Loucy (cell line): ENCODE data around the gene CRYBA2.

Experiments
- H2AFZ ChIP-seq: fragments of 200-600 bp; sonication (generic); 2 replicates; pipeline ENCODE4 v1.6.0; 2016; ENCODE audit warnings: antibody characterized with exemption, mild to moderate bottlenecking, low read length, moderate library complexity
- H3F3A ChIP-seq: fragments of 200-600 bp; 2 replicates; pipeline ENCODE4 v1.6.0; 2016; ENCODE audit warnings: antibody characterized with exemption, low read depth, mild to moderate bottlenecking
- H3K27me3 ChIP-seq: fragments of 200-600 bp; sonication (generic); 2 replicates; pipeline ENCODE4 v1.6.1; 2014; ENCODE audit warnings: low read length, mild to moderate bottlenecking; ENCODE audit not compliant: insufficient read depth, poor library complexity, severe bottlenecking
- H3K36me3 ChIP-seq: fragments of 200-600 bp; sonication (generic); 2 replicates; pipeline ENCODE4 v1.6.1; 2016; ENCODE audit warnings: low read length; ENCODE audit not compliant: insufficient read depth
- H3K4me1 ChIP-seq: fragments of 200-600 bp; sonication (generic); 2 replicates; pipeline ENCODE4 v1.5.1; 2014; ENCODE audit warnings: low read length, mild to moderate bottlenecking; ENCODE audit not compliant: insufficient read depth, poor library complexity, severe bottlenecking
- H3K4me2 ChIP-seq: fragments of 200-600 bp; sonication (generic); 2 replicates; pipeline ENCODE4 v1.6.0; 2014; ENCODE audit warnings: antibody characterized with exemption, low read length, low read depth, mild to moderate bottlenecking; ENCODE audit not compliant: poor library complexity, severe bottlenecking
- H3K4me3 ChIP-seq: fragments of 200-600 bp; sonication (generic); 2 replicates; pipeline ENCODE4 v1.5.1; 2014; ENCODE audit warnings: low read length, mild to moderate bottlenecking, mixed read lengths; ENCODE audit not compliant: poor library complexity, severe bottlenecking
- H3K79me2 ChIP-seq: fragments of 200-600 bp; sonication (generic); 2 replicates; pipeline ENCODE4 v1.6.1; 2014; ENCODE audit warnings: low read length; ENCODE audit not compliant: insufficient read depth
- H3K9ac ChIP-seq: fragments of 200-600 bp; sonication (generic); 2 replicates; pipeline ENCODE4 v1.6.0; 2014; ENCODE audit warnings: mild to moderate bottlenecking, low read depth, low read length, moderate library complexity; ENCODE audit not compliant: poor library complexity, severe bottlenecking
- H3K9me2 ChIP-seq: fragments of 200-600 bp; sonication (generic); replicated peaks from 2 replicates; pipeline ENCODE4 v1.6.1; 2016; ENCODE audit warnings: low read depth, low read length, mixed read lengths
- H3K9me3 ChIP-seq: fragments of 200-600 bp; sonication (generic); 2 replicates; pipeline ENCODE4 v1.6.1; 2014; ENCODE audit warnings: mild to moderate bottlenecking, antibody characterized with exemption, low read length, low read depth; ENCODE audit not compliant: insufficient read depth
- H4K20me1 ChIP-seq: fragments of 200-600 bp; sonication (generic); 2 replicates; pipeline ENCODE4 v1.6.0; 2014; ENCODE audit warnings: antibody characterized with exemption, low read length, mild to moderate bottlenecking; ENCODE audit not compliant: insufficient read depth, poor library complexity, severe bottlenecking
- EZH2phosphoT487 ChIP-seq: fragments of 200-600 bp; IDR thresholded peaks from 2 replicates; pipeline ENCODE4 v1.6.1; 2018; ENCODE audit warnings: antibody characterized with exemption, mild to moderate bottlenecking, moderate library complexity, borderline replicate concordance
- TF ChIP-seq, protein P1 (sequence below): fragments of 200-600 bp; sonication (generic); conservative IDR thresholded peaks from 2 replicates; pipeline ENCODE4 v1.5.1; 2014; ENCODE audit warnings: mild to moderate bottlenecking, antibody characterized with exemption, low read length

The CRYBA2 gene

DNA sequence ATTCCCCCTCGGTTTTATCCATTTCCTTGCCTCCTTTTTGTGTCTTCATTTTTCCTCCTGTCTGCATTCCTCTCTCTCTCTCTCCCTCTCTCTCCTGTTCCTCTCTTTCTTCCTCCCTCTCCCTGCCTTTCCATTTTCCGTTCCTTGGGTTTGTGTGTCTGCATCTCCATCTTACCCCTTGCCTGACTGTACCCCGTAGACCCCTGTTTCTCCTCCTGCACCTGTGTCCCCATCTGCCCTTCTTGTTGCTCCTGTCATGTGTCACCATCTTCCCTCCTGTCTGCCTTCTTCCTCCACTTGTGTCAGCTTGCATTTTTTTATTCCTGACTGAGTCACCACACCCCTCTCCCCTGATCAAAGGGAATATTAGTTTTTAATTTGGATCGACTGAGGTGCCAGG, 32.0 kb downstream of the CRYBA2 start:
- Histone ChIP-seq H3K9me3 (no peaks in the 10 kb centered on the region), H4K20me1 (peaks cover 4% of the 10 kb centered on the region), H3K9ac (no peak overlapping the region), H2AFZ (no peak overlapping the region), H3K79me2 (peaks cover 5% of the 10 kb centered on the region; the same call in 1 of the 2 replicates), H3K4me1 (peaks cover 22% of the 10 kb centered on the region), H3K27me3 (no peaks in the 10 kb centered on the region), H3K4me2 (no peak overlapping the region), H3K4me3 (no peak overlapping the region), H3K9me2 (no peaks in the 10 kb centered on the region), H3F3A (no peaks in the 10 kb centered on the region), H3K36me3 (no peaks in the 10 kb centered on the region)
- no peak for TF ChIP-seq EZH2phosphoT487
- TF ChIP-seq, protein P1, sequence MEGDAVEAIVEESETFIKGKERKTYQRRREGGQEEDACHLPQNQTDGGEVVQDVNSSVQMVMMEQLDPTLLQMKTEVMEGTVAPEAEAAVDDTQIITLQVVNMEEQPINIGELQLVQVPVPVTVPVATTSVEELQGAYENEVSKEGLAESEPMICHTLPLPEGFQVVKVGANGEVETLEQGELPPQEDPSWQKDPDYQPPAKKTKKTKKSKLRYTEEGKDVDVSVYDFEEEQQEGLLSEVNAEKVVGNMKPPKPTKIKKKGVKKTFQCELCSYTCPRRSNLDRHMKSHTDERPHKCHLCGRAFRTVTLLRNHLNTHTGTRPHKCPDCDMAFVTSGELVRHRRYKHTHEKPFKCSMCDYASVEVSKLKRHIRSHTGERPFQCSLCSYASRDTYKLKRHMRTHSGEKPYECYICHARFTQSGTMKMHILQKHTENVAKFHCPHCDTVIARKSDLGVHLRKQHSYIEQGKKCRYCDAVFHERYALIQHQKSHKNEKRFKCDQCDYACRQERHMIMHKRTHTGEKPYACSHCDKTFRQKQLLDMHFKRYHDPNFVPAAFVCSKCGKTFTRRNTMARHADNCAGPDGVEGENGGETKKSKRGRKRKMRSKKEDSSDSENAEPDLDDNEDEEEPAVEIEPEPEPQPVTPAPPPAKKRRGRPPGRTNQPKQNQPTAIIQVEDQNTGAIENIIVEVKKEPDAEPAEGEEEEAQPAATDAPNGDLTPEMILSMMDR: no peak

DNA sequence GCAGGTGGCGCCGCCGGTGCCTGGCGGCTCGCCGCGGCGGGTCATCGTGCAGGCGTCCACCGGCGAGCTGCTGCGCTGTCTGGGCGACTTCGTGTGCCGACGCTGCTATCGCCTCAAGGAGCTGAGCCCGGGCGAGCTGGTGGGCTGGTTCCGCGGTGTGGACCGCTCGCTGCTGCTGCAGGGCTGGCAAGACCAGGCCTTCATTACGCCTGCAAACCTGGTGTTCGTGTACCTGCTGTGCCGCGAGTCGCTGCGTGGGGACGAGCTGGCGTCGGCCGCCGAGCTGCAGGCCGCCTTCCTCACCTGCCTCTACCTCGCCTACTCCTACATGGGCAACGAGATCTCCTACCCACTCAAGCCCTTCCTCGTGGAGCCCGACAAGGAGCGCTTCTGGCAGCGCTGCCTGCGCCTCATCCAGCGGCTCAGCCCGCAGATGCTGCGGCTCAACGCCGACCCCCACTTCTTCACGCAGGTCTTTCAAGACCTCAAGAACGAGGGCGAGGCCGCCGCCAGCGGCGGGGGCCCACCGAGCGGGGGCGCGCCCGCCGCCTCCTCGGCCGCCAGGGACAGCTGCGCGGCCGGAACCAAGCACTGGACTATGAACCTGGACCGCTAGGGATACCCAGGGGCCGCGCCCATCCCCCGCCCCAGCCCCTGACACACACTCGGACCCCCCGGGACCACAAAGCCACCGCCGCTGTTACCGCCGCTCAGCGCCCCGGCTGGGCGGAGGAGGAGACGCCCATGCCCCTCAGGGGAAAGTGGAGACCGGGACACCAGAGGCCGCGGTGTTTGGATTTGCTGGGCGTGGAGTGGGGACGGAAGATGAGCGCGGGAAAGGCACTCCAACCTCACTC, 32.7 kb downstream of the CRYBA2 start:
- no peak overlapping the region for H2AFZ ChIP-seq
- H3K9me2 ChIP-seq: no peaks in the 10 kb centered on the region
- peaks cover 4% of the 10 kb centered on the region for H4K20me1 ChIP-seq
- H3K9ac ChIP-seq: no peak overlapping the region
- H3K9me3 ChIP-seq: no peaks in the 10 kb centered on the region
- peaks cover 22% of the 10 kb centered on the region for H3K4me1 ChIP-seq
- no peaks in the 10 kb centered on the region for H3K36me3 ChIP-seq
- H3F3A ChIP-seq: no peaks in the 10 kb centered on the region
- no peak overlapping the region for H3K4me2 ChIP-seq
- no peak overlapping the region for H3K4me3 ChIP-seq
- TF ChIP-seq EZH2phosphoT487: no peak
- TF ChIP-seq, protein P1: no peak
- no peaks in the 10 kb centered on the region for H3K27me3 ChIP-seq
- peaks cover 5% of the 10 kb centered on the region; the same call in 1 of the 2 replicates for H3K79me2 ChIP-seq

DNA sequence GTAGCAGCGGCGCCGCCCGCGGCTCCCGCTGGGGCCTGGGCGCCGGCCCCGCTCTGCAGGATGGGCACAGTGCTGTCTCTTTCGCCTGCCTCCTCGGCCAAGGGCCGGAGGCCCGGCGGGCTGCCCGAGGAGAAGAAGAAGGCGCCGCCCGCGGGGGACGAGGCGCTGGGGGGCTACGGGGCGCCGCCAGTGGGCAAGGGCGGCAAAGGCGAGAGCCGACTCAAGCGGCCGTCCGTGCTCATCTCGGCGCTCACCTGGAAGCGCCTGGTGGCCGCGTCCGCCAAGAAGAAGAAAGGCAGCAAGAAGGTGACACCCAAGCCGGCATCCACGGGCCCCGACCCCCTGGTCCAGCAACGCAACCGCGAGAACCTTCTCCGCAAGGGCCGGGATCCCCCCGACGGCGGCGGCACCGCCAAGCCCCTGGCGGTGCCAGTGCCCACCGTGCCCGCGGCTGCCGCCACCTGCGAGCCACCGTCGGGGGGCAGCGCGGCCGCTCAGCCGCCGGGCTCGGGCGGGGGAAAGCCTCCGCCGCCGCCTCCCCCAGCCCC, 33.4 kb downstream of the CRYBA2 start:
- Histone ChIP-seq H3K36me3 (no peaks in the 10 kb centered on the region), H3K79me2 (peaks cover 5% of the 10 kb centered on the region; the same call in 1 of the 2 replicates), H3K4me2 (peak overlapping the region; percentile 87), H3K4me1 (peaks cover 22% of the 10 kb centered on the region), H4K20me1 (peaks cover 4% of the 10 kb centered on the region), H3K9me3 (no peaks in the 10 kb centered on the region), H3K9me2 (no peaks in the 10 kb centered on the region), H3K27me3 (no peaks in the 10 kb centered on the region), H3K4me3 (peak overlapping the region; percentile 81), H3F3A (no peaks in the 10 kb centered on the region), H3K9ac (no peak overlapping the region), H2AFZ (peak overlapping the region; percentile 76; the same call in 1 of the 2 replicates)
- TF ChIP-seq, protein P1: no peak
- no peak for TF ChIP-seq EZH2phosphoT487
